ENCODE results near the gene CLEC18C.
A peak's percentile ranks its signal among the peaks of the same experiment; 100 is the strongest.
"Not testable (repeated sequence)": the region's sequence is repeated elsewhere in the genome, so short reads cannot be mapped to it uniquely, and the experiment has no call there.

The CLEC18C gene

DNA sequence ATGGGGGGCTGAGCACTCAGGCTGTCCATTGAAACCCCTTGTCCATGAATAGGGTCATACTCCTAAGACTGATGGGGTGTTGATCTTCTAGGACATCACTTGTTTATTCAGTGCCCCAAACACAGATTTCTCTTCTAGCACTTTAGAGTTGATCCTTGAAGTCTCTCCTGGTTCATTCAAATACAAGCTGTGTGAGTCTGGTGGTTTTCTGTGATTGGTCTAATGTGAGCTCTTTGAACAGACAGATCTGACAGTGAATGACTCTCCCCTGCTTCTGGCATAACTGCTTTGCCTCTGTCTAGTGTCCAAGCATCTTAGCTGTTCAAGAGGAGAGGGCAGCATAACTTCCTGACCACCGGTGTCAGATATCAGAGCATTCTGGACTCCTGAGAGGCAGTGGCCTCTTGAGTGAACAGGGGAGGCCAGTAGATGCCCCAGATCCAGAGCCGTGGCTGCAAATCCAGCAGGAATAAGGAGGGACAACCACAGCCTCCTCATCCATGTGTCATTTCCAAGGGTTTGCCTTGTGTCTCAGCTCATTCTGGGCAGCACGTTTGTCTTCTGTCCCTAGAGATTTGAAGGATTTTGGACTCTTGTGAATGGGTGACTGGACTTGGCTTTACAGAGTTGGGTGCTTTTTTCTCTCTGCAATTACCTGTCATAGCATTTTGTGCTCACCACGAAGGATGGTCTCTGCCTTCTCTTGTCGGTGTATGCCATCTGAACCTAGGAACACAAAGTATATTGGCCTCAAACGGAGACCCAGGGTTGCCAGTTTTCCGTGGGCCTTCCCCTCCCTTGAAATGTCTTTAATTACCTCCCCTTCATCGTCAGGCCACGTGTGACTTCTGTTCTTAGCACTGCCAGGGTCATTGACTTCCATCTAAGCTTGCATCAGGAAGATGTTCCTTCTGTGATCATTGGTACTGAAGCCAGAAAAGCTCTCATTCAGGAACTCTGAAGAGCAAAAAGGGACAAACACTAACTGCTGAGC lies 13.9 kb upstream of the CLEC18C start:
- no peak for DNase-seq (ENCODE audit: low read depth)

DNA sequence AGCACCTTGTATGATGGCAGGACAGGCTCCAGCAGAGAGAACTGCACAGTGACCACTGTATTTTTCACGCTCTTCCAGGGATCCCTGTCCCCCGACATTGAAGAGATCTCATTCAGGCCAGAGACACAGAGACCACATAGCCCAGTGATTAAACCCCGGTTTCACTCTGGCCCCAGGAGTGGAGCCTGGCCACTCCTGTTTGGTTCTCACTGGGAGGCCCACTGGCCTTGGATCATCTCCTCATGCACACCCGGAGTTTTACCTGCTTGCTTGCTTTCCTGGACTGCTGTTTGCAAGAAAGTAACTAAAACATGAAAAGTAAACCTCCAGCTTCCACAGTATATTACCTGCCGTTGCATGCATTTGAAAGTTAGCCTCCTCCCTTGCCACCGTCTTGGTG lies 13.2 kb upstream of the CLEC18C start:
- DNase-seq (ENCODE audit: low read depth) = no peak

- DNase-seq (ENCODE audit: low read depth) = no peak
Measured at GRCh38 chr16:70160821-70161220, 12.8 kb upstream of the CLEC18C start.

- DNase-seq (ENCODE audit: low read depth) = no peak
Measured at GRCh38 chr16:70161350-70161749, 12.2 kb upstream of the CLEC18C start.

DNA sequence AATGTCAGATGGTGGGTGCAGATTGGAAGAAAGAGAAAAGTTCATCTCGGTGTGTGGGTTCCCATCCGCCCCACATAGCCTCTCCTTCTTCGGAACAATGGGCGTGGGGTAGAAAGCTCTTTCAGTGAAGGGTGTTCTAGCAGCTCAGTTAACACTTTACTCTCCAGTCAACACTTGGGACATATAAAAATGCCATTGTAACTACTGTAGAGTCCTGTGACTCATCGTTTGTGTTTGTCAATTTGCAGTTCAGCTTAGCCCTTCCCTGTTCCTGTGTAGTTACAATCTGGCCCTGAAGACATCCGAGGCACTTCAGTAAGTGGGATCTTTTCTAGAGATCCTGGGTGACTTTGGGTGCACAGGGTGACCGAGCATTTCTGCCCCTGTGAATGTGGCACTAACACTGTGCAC lies 11.5 kb upstream of the CLEC18C start:
- DNase-seq (ENCODE audit: low read depth) = peak; percentile 41

- DNase-seq (ENCODE audit: low read depth) = no peak
Measured at GRCh38 chr16:70163596-70163995, 10.0 kb upstream of the CLEC18C start.

DNA sequence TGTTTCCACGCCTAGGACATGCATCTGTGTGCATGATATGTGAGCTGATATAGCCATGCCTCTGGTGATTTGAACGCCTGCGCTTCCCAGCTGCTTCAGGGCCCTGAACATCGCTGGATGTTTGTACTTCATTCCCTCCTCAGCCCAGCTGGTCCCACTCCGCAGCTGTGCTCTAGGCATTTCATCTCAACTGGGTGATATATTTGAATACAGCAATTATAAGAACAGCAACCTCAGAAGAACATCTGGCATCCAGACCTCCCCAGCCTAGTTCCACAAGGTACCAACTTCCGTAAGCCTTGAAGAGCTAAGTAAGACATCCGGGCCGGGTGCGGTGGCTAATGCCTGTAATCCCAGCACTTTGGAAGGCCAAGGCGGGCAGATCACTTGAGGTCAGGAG lies 6.9 kb upstream of the CLEC18C start:
- DNase-seq (ENCODE audit: low read depth) = not testable (repeated sequence)

GRCh38 chr16:70173916-70174315 lies 329 bp downstream of the CLEC18C start:
- not testable (repeated sequence) for DNase-seq (ENCODE audit: low read depth)

DNA sequence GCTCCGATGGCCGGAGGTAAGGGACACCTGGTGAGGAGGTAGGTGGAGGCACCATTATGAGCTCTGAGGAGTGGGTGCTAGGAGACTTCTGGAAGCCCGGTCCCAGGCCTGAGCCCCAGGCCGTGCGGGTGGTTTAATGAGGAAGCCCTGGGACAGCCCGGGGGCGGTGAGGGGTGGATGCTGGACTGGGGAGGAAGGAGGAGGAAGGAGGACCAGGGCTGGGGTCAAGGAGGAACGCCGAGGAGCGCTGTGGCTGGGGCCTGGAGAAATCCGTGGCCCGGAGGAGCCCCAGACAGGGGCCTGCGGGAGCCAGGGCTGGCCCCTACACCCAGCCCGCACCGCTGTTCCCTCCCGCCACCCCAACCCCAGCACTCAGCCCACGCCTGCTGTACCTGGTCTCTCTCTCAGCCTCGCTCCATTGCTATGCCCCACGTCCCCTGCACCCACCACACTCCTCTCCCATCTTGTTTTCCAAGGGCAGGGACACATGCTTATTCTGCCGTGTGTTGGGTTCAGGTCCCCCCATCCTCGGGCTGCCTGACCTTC lies 873 bp downstream of the CLEC18C start:
- not testable (repeated sequence) for DNase-seq (ENCODE audit: low read depth)

GRCh38 chr16:70187858-70188607 lies 14.4 kb downstream of the CLEC18C start:
- not testable (repeated sequence) for DNase-seq (ENCODE audit: low read depth)

GRCh38 chr16:70188608-70188915 lies 15.0 kb downstream of the CLEC18C start:
- not testable (repeated sequence) for DNase-seq (ENCODE audit: low read depth)

GRCh38 chr16:70190574-70190973 lies 17.0 kb downstream of the CLEC18C start:
- not testable (repeated sequence) for DNase-seq (ENCODE audit: low read depth)

DNA sequence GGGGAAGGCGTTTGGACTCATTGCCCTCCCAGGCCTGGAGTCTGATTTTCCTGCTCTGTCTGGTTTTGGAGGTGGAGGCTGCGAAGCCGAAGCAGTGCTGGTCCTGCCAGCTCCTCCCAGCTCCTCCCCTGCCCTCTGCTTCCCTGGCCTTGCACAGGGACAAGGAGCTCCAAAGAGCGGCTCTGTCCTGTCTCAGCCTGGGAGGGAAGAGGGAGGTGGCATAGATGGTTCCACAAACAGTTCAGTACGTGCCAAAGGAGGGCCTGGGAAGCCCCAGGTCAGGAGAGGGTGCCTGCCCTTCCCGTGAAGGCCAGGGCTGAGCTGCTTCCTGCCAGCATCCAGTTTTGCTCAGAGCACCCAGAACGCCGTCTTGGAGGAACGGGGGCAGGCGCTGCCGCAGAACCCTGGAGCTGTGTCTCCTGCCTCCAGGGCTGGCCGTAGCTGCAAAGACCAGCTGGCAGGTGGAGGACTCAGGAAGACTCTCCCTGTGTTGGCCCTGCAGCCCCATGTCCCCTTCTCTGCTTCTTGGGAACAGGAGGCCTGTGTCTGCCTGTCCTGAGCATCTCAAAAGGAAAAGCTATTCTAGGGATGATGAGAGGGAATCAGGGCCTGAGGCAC lies 23.2 kb downstream of the CLEC18C start:
- DNase-seq (ENCODE audit: low read depth) = not testable (repeated sequence)

GRCh38 chr16:70197611-70198010 lies 24.0 kb downstream of the CLEC18C start:
- not testable (repeated sequence) for DNase-seq (ENCODE audit: low read depth)

- DNase-seq (ENCODE audit: low read depth) = not testable (repeated sequence)
Measured at GRCh38 chr16:70198230-70198629, 24.6 kb downstream of the CLEC18C start.

- DNase-seq (ENCODE audit: low read depth) = not testable (repeated sequence)
Measured at GRCh38 chr16:70198666-70199065, 25.1 kb downstream of the CLEC18C start.

GRCh38 chr16:70199170-70199569 lies 25.6 kb downstream of the CLEC18C start:
- not testable (repeated sequence) for DNase-seq (ENCODE audit: low read depth)

GRCh38 chr16:70200063-70200462 lies 26.5 kb downstream of the CLEC18C start:
- DNase-seq (ENCODE audit: low read depth) = not testable (repeated sequence)

DNA sequence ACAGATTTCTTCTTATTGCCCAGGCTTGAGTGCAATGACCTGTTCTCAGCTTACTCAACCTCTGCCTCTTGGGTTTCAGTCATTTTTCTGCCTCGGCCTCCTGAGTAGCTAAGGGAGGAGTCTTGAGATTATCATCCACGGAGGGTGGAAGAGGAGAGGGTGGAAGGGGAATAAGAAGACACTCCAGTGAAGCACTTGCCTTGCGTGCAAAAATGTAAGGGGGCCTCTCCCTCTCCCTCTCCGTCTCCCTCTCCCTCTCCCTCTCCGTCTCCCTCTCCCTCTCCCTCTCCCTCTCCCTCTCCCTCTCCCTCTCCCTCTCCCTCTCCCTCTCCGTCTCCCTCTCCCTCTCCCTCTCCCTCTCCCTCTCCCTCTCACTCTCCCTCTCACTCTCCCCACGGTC lies 29.9 kb downstream of the CLEC18C start:
- not testable (repeated sequence) for DNase-seq (ENCODE audit: low read depth)

GRCh38 chr16:70204010-70204409 lies 30.4 kb downstream of the CLEC18C start:
- DNase-seq (ENCODE audit: low read depth) = not testable (repeated sequence)

DNA sequence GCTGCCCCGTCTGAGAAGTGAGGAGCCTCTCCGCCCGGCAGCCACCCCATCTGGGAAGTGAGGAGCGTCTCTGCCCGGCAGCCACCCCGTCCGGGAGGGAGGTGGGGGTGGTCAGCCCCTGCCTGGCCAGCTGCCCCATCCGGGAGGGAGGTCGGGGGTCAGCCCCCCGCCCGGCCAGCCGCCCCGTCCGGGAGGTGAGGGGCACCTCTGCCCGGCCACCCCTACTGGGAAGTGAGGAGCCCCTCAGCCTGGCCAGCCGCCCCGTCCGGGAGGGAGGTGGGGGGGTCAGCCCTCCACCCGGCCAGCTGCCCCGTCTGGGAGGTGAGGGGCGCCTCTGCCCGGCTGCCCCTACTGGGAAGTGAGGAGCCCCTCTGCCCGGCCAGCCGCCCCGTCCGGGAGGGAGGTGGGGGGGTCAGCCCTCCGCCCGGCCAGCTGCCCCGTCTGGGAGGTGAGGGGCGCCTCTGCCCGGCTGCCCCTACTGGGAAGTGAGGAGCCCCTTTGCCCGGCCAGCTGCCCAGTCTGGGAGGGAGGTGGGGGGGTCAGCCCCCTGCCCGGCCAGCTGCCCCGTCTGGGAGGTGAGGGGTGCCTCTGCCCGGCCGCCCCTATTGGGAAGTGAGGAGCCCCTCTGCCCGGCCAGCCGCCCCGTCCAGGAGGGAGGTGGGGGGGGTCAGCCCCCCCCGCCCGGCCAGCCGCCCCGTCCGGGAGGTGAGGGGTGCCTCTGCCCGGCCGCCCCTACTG lies 31.2 kb downstream of the CLEC18C start:
- DNase-seq (ENCODE audit: low read depth) = not testable (repeated sequence)
